GM12865 (cell line): ENCODE measurements around the gene KRTAP5-4.
"Not testable (repeated sequence)": the region's sequence is repeated elsewhere in the genome, so short reads cannot be mapped to it uniquely, and the experiment has no call there.

Experiments
- DNase-seq: peaks from one replicate; pipeline ENCODE4 v3.0.0; 2010; ENCODE audit warnings: low read depth
- H3K4me3 ChIP-seq: 2 replicates; pipeline ENCODE4 v1.5.1; 2011; ENCODE audit warnings: mild to moderate bottlenecking, low read depth, low read length, control low read depth
- CTCF ChIP-seq: IDR thresholded peaks from 2 replicates; pipeline ENCODE4 v1.5.1; 2011; ENCODE audit warnings: low read length, control low read depth, low read depth, inconsistent platforms; ENCODE audit not compliant: insufficient read depth; ENCODE audit errors: missing control alignments

The KRTAP5-4 gene

GRCh38 chr11:1652026-1652425 lies 30.1 kb upstream of the KRTAP5-4 start:
- H3K4me3 ChIP-seq: no peak overlapping the region
- DNase-seq: no peak
- TF ChIP-seq CTCF: no peak

DNA sequence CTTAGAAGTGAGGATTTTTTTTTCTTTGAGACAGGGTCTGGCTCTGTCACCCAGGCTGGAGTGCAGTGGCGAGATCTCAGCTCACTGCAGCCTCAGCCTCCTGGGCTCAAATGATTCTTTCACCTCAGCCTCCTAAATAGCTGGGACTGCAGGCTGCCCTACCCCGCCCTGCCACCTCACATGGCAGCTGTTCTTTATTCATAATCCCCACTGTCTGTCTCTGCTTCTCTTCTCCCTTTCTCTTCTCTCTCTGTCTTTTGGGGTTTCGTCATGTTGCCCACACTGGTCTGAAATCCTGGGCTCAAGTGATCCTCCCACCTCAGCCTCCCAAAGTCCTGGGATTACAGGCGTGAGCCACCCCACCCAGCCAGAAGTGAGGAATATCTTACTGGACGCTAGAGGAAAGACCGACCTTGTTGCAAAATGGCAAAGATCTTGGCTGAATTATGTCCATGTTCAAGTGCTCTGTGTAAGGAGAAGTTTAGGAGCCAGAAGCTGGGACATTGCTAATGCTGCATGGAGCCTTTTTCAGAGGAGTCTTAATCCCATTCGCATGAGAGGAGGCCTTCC lies 29.6 kb upstream of the KRTAP5-4 start:
- TF ChIP-seq CTCF: no peak
- H3K4me3 ChIP-seq: no peak overlapping the region
- no peak for DNase-seq

- no peak for TF ChIP-seq CTCF
- DNase-seq: no peak
- H3K4me3 ChIP-seq: no peak overlapping the region
Measured at GRCh38 chr11:1650918-1651262, 29.0 kb upstream of the KRTAP5-4 start.

DNA sequence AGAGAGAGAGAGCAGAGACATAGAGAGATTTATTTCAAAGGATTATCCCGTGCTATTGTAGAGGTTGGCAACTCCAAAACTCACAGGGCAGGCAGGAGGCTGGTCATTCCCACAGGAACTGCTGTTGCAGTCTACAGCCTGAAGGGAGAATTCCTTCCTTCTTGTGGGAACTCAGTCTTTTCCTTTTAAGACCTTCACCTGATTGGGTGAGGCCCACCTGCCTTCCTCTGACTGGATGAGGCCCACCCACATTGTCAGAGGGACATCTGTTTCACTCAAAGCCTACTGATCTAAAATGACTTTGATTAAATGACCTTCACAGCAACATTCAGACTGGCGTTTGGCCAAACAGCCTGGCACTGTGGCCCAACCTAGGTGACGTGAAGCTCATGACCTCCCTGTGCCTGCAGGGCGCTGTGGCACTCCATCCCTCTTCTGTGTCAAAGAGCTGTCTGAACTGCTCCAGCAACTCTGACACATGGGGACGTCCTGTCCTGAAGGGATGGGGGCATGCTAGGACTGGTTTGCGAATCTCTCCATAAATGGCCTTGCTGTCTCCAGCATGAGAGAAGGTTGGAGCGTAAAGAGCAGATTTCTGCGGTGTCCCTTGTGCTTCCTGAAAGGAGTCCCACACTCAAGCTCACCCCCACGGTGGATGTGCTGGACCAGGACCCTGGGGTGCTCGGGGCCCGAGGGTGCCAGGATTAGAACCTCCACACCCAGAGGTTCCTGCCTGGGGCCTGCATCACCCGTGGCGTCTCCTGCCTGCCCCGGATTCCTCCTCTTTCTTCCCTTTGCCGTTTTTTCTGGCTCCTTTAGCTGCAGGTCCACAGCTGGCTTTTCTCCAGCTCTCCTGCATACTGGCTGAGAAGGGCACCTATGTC lies 28.3 kb upstream of the KRTAP5-4 start:
- H3K4me3 ChIP-seq: no peak overlapping the region
- no peak for TF ChIP-seq CTCF
- no peak for DNase-seq

- no peak for TF ChIP-seq CTCF
- no peak for DNase-seq
Measured at GRCh38 chr11:1648653-1649420, 26.9 kb upstream of the KRTAP5-4 start.

DNA sequence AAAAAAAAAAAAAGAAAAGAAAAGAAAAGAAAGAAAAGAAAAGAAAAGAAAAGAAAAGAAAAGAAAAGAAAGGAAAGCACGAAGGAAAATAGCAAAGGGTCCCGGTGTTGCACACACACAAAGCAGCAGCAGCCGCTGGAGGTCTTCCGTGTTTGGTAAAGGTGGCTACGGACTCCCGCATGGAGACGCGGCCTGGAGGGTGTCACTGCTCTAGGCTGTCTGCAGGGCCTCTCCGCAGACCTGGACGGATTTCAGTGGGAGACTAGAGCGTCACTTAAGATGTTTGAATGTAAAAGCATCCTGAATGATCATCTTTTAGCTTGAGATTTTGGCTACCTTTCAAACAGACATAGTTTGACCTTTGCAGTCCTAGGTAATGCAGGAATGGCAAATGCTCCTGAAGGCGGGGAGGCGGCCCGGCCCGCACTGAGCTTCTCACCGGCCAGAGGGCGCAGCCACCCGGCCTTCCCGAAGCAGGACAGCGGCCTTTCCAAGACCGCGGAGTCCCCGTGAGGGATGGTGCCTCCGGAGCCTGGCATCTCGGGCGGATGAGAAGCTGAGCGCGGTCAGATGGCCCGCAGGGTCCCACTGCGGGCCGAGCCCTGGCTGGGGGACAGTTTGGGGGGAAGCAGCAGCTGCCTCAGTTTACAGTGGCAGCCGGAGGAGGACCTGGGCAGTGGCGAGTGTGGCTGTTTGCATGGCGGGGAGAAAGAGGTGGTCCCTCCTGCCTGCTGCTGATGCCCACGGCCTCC lies 26.1 kb upstream of the KRTAP5-4 start:
- DNase-seq: no peak
- H3K4me3 ChIP-seq: no peak overlapping the region
- no peak for TF ChIP-seq CTCF

More at GRCh38 chr11:1648653-1649420, 26.9 kb upstream of the KRTAP5-4 start:
- H3K4me3 ChIP-seq: no peak overlapping the region

DNA sequence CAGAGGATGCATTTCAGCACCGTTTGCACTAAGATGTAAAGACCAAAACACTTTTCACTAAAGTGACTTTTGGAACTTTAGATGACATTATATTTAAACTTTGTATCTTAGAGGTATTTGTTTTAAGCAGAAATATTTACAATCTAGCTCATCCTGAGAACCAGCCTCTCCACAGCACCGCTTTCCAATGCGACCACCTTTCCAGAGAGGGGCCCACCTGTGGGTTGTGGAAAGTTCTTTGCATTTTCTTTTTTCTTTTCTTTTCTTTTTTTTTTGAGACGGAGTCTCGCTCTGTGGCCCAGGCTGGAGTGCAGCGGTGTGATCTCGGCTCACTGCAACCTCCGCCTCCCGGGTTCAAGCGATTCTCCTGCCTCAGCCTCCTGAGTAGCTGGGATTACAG lies 24.6 kb upstream of the KRTAP5-4 start:
- H3K4me3 ChIP-seq, DNase-seq: not testable (repeated sequence)
